ENCODE results near the gene RAN.

- TF ChIP-seq CTCF (IDR thresholded peaks at IDR 0.05; ENCODE audit: insufficient read depth, low read length) = no peak
- TF ChIP-seq GABPA (IDR thresholded peaks at IDR 0.05; ENCODE audit: low read depth) = no peak
- TF ChIP-seq POLR2AphosphoS5 (IDR thresholded peaks at IDR 0.05; ENCODE audit: low read depth) = no peak
- TF ChIP-seq REST (IDR thresholded peaks at IDR 0.05; ENCODE audit: insufficient replicate concordance, low read depth) = no peak
Observed at GRCh38 chr12:130881046-130881445, 9.2 kb downstream of the RAN start.

All from HL-60 (cell line).